Naive thymus-derived CD4-positive, alpha-beta T cell (primary cell): ENCODE measurements around the gene ENTREP1. TPM values are rescaled to one million over a fixed set of nuclear protein-coding genes. Genes with fewer than 3 reads are reported as not detected.
"Not testable (repeated sequence)": the region's sequence is repeated elsewhere in the genome, so short reads cannot be mapped to it uniquely, and the experiment has no call there.

Experiments
- ATAC-seq: fragments of 150-1000 bp; cut with Tn5 transposase; 2 replicates; pipeline ENCODE4 v1.10.0; 2021; ENCODE audit warnings: mild to moderate bottlenecking, moderate library complexity
- CTCF ChIA-PET: fragments of 350-600 bp; sonication (Branson Sonifier 250); formaldehyde crosslinking; loops from one replicate; lab custom pipeline; 2021; ENCODE audit warnings: antibody characterized with exemption; lab: Charles Lee
- POLR2A ChIA-PET: fragments of 350-600 bp; sonication (Branson Sonifier 250); formaldehyde crosslinking; loops from one replicate; lab custom pipeline; 2021; ENCODE audit warnings: antibody characterized with exemption, inconsistent platforms; lab: Charles Lee
- DNase-seq, 9 donors: peaks; one replicate each; pipeline versions ENCODE4 v3.0.0 to v3.0.0-alpha.2; 2020 to 2022; ENCODE audit warnings: mixed read lengths in 1 of 9
- H3K27ac ChIP-seq: one replicate; pipeline ENCODE4 v1.7.0; 2013; ENCODE audit warnings: mild to moderate bottlenecking, low read depth, low read length, moderate library complexity
- H3K27me3 ChIP-seq, 2 donors: one replicate each; pipeline ENCODE4 v1.7.0; 2013; ENCODE audit warnings: low read length in 2 of 2, mild to moderate bottlenecking in 2 of 2, moderate library complexity in 2 of 2; ENCODE audit not compliant: control insufficient read depth in 2 of 2, insufficient read depth in 2 of 2
- H3K36me3 ChIP-seq, 3 experiments: 1 replicate in 2 of 3; 2 replicates in 1 of 3; pipeline ENCODE4 v1.7.0; 2013; ENCODE audit warnings: low read length in 3 of 3, mild to moderate bottlenecking in 3 of 3, moderate library complexity in 1 of 3; ENCODE audit not compliant: insufficient read depth in 3 of 3, control insufficient read depth in 2 of 3
- H3K4me1 ChIP-seq, 2 donors: one replicate each; pipeline ENCODE4 v1.7.0; 2013; ENCODE audit warnings: low read length in 2 of 2, mild to moderate bottlenecking in 2 of 2, moderate library complexity in 1 of 2; ENCODE audit not compliant: control insufficient read depth in 2 of 2, insufficient read depth in 2 of 2
- H3K4me3 ChIP-seq: 2 replicates; pipeline ENCODE4 v1.7.0; 2013; ENCODE audit warnings: mild to moderate bottlenecking, low read length
- H3K9me3 ChIP-seq, 3 experiments: 1 replicate in 2 of 3; 2 replicates in 1 of 3; pipeline ENCODE4 v1.7.0; 2013; ENCODE audit warnings: low read length in 3 of 3; ENCODE audit not compliant: control insufficient read depth in 2 of 3
- H3K27ac Mint-ChIP-seq, 9 donors: one replicate each; pipeline ENCODE4 v1.8.0; 2020 to 2022; ENCODE audit warnings: mixed read lengths in 9 of 9, mild to moderate bottlenecking in 8 of 9, moderate library complexity in 5 of 9, inconsistent platforms in 2 of 9
- H3K27me3 Mint-ChIP-seq, 5 donors: one replicate each; pipeline ENCODE4 v1.8.0; 2021 to 2022; ENCODE audit warnings: mixed read lengths in 5 of 5, mild to moderate bottlenecking in 1 of 5
- H3K36me3 Mint-ChIP-seq, 5 donors: one replicate each; pipeline ENCODE4 v1.8.0; 2020 to 2022; ENCODE audit warnings: mixed read lengths in 5 of 5, mild to moderate bottlenecking in 3 of 5, inconsistent platforms in 1 of 5
- H3K4me1 Mint-ChIP-seq, 7 donors: one replicate each; pipeline ENCODE4 v1.8.0; 2020 to 2022; ENCODE audit warnings: mixed read lengths in 7 of 7, mild to moderate bottlenecking in 3 of 7, inconsistent platforms in 1 of 7
- H3K4me3 Mint-ChIP-seq, 10 donors: one replicate each; pipeline ENCODE4 v1.8.0; 2020 to 2022; ENCODE audit warnings: mild to moderate bottlenecking in 10 of 10, mixed read lengths in 10 of 10, moderate library complexity in 6 of 10, inconsistent platforms in 2 of 10
- H3K9me3 Mint-ChIP-seq, 11 donors: one replicate each; pipeline ENCODE4 v1.8.0; 2020 to 2022; ENCODE audit warnings: mixed read lengths in 11 of 11, mild to moderate bottlenecking in 4 of 11, inconsistent platforms in 1 of 11, moderate library complexity in 1 of 11
- intact Hi-C, 2 donors: fragments of 100-400 bp; cut with micrococcal nuclease; formaldehyde crosslinking; loops; one replicate each; pipeline ENCODE4 v1.15.1; 2023
- polyA plus RNA-seq, 2 donors: library from polyadenylated mRNA; unstranded; fragments of 300-500 nt; fragmentation: Illumina TruSeq; gene quantifications; one replicate each; pipeline ENCODE4 v1.2.3, GENCODE V29; 2021
- total RNA-seq, 6 experiments: library from RNA in 5 of 6; stranded (reverse) in 5 of 6; gene quantifications; 1 replicate in 5 of 6; 2 replicates in 1 of 6; pipeline ENCODE4 v1.2.3 and lab custom pipeline; 2021 to 2026

Gene ENTREP1
- total and polyA plus RNA-seq, 7 experiments from 2014 or later: not detected

DNA sequence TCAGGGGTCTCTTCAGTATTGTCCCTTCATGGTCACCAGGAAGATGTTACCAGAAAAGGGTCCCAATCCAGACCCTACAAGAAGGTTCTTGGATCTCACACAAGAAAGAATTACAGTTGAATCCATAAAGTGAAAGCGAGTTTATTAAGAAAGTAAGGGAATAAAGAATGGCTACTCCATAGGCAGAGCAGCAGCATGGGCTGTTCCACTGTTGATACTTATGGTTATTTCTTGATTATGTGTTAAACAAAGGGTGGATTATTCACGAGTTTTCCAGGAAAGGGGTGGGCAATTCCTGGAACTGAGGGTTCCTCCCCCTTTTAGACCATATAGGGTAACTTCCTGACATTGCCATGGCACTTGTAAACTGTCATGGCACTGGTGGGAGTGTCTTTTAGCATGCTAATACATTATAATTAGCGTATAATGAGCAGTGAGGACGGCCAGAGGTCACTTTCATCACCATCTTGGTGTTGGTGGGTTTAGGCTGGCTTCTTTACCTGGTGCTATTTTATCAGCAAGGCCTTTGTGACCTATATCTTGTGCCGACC is 18.0 kb upstream of the ENTREP1 start:
- H3K4me1 Mint-ChIP-seq, H3K36me3 Mint-ChIP-seq, DNase-seq, H3K9me3 ChIP-seq, H3K27ac ChIP-seq, ATAC-seq, H3K4me3 Mint-ChIP-seq, CTCF ChIA-PET, H3K27ac Mint-ChIP-seq, H3K9me3 Mint-ChIP-seq, H3K4me1 ChIP-seq, H3K4me3 ChIP-seq, POLR2A ChIA-PET, H3K27me3 ChIP-seq, intact Hi-C loops, H3K36me3 ChIP-seq: not testable (repeated sequence)
- peaks cover 5 to 16% (median 9%) of the 10 kb centered on the region in 5 donors for H3K27me3 Mint-ChIP-seq

DNA sequence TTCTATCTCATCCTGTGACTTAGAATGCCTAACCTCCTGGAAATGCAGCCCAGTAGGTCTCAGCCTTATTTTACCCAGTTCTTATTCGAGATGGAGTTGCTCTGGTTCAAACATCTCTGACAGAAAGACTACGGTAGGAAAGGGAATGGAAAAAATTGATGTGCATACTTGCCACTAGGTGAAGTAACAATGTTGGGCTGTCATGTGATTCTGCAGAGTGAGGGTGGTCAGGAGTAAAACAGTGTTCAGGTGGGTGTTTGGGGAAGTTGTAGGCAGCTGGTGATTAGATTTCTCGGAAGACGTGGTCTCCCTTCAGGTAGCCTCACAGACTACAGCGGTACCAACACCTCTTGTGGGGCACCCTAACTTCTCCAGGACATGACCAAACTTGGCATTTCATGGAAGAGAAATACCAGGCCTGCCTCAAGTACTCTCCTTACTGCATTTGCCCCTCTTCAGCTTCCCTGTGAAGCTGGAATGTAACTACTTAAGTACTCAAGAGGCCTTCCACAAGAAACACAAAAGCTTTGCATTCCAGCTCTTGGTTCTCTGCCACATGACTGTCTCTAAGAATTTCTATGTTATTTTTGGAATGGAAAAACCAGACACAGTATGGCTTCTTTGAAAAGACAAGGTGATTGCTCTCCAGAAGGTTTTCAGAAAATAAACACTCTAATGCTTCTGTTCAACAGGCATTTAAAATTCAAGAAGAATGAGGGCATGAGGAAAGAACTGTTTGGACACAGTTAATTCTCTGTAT is 17.4 kb upstream of the ENTREP1 start:
- Histone ChIP-seq H3K9me3 (peaks cover 0 to 1% (median 0%) of the 10 kb centered on the region in 3 experiments), H3K4me3 (no peak overlapping the region), H3K36me3 (no peaks in the 10 kb centered on the region), H3K4me1 (no peaks in the 10 kb centered on the region), H3K27ac (no peak overlapping the region), H3K27me3 (no peaks in the 10 kb centered on the region)
- no peak overlapping the region for H3K4me3 Mint-ChIP-seq
- no peak for ATAC-seq
- H3K36me3 Mint-ChIP-seq: peaks cover 0 to 6% (median 0%) of the 10 kb centered on the region in 5 donors
- no peak overlapping the region for H3K27ac Mint-ChIP-seq
- peaks cover 5 to 16% (median 9%) of the 10 kb centered on the region in 5 donors for H3K27me3 Mint-ChIP-seq
- intact Hi-C loops: no loop called here
- H3K4me1 Mint-ChIP-seq: no peaks in the 10 kb centered on the region
- H3K9me3 Mint-ChIP-seq: peaks cover 0 to 12% (median 10%) of the 10 kb centered on the region in 11 donors
- no peak for DNase-seq
- ChIA-PET POLR2A (no interaction called here), CTCF (no interaction called here)

DNA sequence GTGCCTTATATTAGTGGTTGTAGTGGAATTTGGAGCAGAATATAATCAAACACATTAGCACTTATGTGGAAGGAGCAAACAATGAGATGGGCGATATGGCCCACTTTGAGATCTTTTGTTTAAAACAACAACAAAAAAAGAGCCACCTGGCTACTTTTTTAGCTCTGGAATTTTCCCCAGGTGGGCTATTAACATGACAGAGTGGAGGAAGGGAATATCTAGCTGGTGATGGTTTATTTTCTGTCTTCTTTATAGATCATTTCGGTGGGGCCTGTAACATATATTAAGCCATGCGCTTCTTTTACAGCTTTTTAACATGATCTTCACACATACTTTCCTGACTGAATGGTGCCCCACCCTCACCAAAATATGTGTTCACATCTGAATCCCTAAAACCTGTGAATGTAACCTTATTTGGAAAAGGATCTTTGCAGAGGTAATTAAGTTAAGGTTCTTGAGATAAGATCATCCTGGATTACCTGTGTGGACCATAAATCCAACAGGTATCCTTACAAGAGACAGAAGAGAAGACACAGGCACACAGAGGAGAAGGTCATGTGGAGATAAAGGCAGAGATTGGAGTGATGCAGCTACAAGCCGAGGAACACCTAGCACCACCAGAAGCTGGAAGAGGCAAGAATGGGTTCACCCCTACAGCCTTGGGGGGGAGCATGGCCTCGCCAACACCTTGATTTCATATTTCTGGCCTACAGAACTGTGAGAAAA is 16.6 kb upstream of the ENTREP1 start:
- H3K27ac Mint-ChIP-seq: no peak overlapping the region
- ChIA-PET POLR2A (no interaction called here), CTCF (no interaction called here)
- no peaks in the 10 kb centered on the region for H3K4me1 ChIP-seq
- H3K36me3 ChIP-seq: no peaks in the 10 kb centered on the region
- no peak overlapping the region for H3K4me3 ChIP-seq
- no peak for DNase-seq
- H3K27me3 ChIP-seq: no peaks in the 10 kb centered on the region
- intact Hi-C loops: no loop called here
- H3K27me3 Mint-ChIP-seq: peaks cover 5 to 16% (median 9%) of the 10 kb centered on the region in 5 donors
- no peak overlapping the region for H3K27ac ChIP-seq
- ATAC-seq: no peak
- H3K36me3 Mint-ChIP-seq: peaks cover 0 to 7% (median under 1%) of the 10 kb centered on the region in 5 donors
- peaks cover under 1 to 17% (median 10%) of the 10 kb centered on the region in 11 donors for H3K9me3 Mint-ChIP-seq
- no peaks in the 10 kb centered on the region for H3K4me1 Mint-ChIP-seq
- H3K4me3 Mint-ChIP-seq: no peak overlapping the region
- peaks cover 0 to 8% (median 0%) of the 10 kb centered on the region in 3 experiments for H3K9me3 ChIP-seq

DNA sequence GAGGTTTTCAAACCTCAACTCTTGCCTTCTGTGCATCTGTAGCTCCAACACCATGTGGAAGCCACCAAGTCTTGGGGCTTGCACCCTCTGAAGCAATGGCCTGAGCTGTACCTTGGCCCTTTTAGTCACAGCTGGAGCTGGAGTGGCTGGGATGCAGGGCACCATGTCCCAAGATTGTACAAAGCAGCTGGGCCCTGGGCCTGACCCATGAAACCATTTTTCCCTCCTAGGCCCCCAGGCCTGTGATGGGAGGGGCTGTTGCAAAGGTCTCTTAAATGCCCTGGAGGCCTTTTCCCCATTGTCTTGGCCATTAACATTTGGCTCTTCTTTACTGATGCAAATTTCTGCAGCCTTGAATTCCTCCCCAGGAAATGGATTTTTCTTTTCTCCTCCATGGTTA is 11.8 kb upstream of the ENTREP1 start:
- ATAC-seq (no peak), DNase-seq (no peak)
- Histone ChIP-seq H3K27me3 (peaks cover 0 to 4% of the 10 kb centered on the region in 2 donors), H3K4me1 (no peaks in the 10 kb centered on the region), H3K27ac (no peak overlapping the region), H3K9me3 (peaks cover 0 to 8% (median 0%) of the 10 kb centered on the region in 3 experiments), H3K36me3 (no peaks in the 10 kb centered on the region), H3K4me3 (no peak overlapping the region)
- H3K4me3 Mint-ChIP-seq: no peak overlapping the region
- peaks cover 2 to 24% (median 21%) of the 10 kb centered on the region in 5 donors for H3K27me3 Mint-ChIP-seq
- H3K36me3 Mint-ChIP-seq: peaks cover 0 to 14% (median 5%) of the 10 kb centered on the region in 5 donors
- CTCF ChIA-PET: no interaction called here
- peaks cover 8 to 27% (median 15%) of the 10 kb centered on the region in 11 donors for H3K9me3 Mint-ChIP-seq
- intact Hi-C loops: no loop called here
- no peaks in the 10 kb centered on the region for H3K4me1 Mint-ChIP-seq
- POLR2A ChIA-PET: no interaction called here
- H3K27ac Mint-ChIP-seq: no peak overlapping the region

DNA sequence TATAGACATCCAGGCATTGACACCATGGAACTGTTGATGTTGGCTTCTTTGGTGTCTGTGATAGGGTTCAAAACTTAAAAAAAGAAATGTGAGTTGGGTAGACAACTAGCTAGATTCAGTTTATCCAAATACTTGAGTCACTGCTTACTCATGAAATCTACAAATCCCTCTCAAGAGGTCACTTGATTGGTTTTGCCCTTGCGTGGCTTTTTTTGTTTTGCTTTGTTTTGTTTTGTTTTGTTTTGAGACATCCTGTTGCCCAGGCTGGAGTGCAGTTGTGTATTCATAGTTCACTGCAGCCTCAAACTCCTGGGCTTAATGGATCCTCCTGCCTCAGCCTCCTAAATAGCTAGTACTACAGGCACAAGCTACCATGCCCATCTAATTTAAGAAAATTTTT is 10.5 kb upstream of the ENTREP1 start:
- DNase-seq: no peak

DNA sequence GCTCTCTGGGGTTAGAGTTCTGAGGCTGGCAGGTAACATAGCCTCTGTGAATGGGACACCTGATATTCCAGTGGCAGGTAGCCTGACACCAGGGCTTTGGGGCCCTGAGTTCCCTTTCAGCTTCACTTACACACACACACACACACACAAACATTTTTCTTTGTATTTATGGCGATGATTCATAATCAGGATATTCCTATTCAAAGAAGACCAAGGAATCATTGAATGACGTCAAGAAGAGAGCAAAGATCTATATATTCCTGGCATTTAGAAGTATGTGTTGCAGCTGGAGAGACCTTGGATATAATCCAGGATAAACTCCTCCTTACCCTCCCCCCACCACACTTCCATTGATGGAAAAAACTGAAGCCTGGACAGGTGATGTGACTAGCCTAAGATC is 7.9 kb upstream of the ENTREP1 start:
- peaks cover 8 to 21% (median 12%) of the 10 kb centered on the region in 11 donors for H3K9me3 Mint-ChIP-seq
- peaks cover 0 to 12% (median 4%) of the 10 kb centered on the region in 5 donors for H3K36me3 Mint-ChIP-seq
- H3K4me1 ChIP-seq: no peaks in the 10 kb centered on the region
- no peaks in the 10 kb centered on the region for H3K4me1 Mint-ChIP-seq
- H3K27me3 Mint-ChIP-seq: peaks cover 14 to 30% (median 27%) of the 10 kb centered on the region in 5 donors
- H3K4me3 Mint-ChIP-seq: no peak overlapping the region
- H3K9me3 ChIP-seq: peaks cover 0 to 8% (median 0%) of the 10 kb centered on the region in 3 experiments
- H3K27me3 ChIP-seq: peaks cover 0 to 4% of the 10 kb centered on the region in 2 donors
- ChIA-PET CTCF (no interaction called here), POLR2A (no interaction called here)
- no peak overlapping the region for H3K4me3 ChIP-seq
- ATAC-seq (no peak), DNase-seq (no peak)
- H3K27ac ChIP-seq: no peak overlapping the region
- intact Hi-C loops: no loop called here
- no peak overlapping the region for H3K27ac Mint-ChIP-seq
- H3K36me3 ChIP-seq: no peaks in the 10 kb centered on the region

More for the DNA sequence above, 10.5 kb upstream of the ENTREP1 start:
- Mint-ChIP-seq H3K9me3 (peaks cover 8 to 27% (median 15%) of the 10 kb centered on the region in 11 donors), H3K4me3 (no peak overlapping the region), H3K36me3 (peaks cover 0 to 14% (median 5%) of the 10 kb centered on the region in 5 donors), H3K27me3 (peaks cover 2 to 26% (median 23%) of the 10 kb centered on the region in 5 donors), H3K4me1 (no peaks in the 10 kb centered on the region), H3K27ac (no peak overlapping the region)
- H3K4me1 ChIP-seq: no peaks in the 10 kb centered on the region
- POLR2A ChIA-PET: no interaction called here
- CTCF ChIA-PET: no interaction called here
- H3K9me3 ChIP-seq: peaks cover 0 to 8% (median 0%) of the 10 kb centered on the region in 3 experiments
- ATAC-seq: no peak
- H3K36me3 ChIP-seq: no peaks in the 10 kb centered on the region
- peaks cover 0 to 4% of the 10 kb centered on the region in 2 donors for H3K27me3 ChIP-seq
- intact Hi-C loops: no loop called here
- H3K27ac ChIP-seq: no peak overlapping the region
- no peak overlapping the region for H3K4me3 ChIP-seq
